AG04450 (cell line): ENCODE results near the gene SBF1. TPM values are rescaled to one million over a fixed set of nuclear protein-coding genes. Genes with fewer than 3 reads are reported as not detected.

Source experiments
- CTCF ChIA-PET: fragments of 300-600, 350-600 bp; formaldehyde crosslinking; extraction: SDS; loops from one replicate; lab custom pipeline; 2022; ENCODE audit warnings: antibody characterized with exemption, inconsistent platforms; lab: Charles Lee
- POLR2A ChIA-PET: fragments of 350-600 bp; formaldehyde crosslinking; extraction: SDS; loops from one replicate; lab custom pipeline; 2021; ENCODE audit warnings: antibody characterized with exemption, inconsistent platforms; lab: Yijun Ruan, JAX
- DNase-seq: peaks from one replicate; pipeline ENCODE4 v3.0.0-alpha.2; 2011; ENCODE audit warnings: low read depth, low spot score
- H3K27ac ChIP-seq: one replicate; pipeline ENCODE4 v1.5.1; 2012; ENCODE audit warnings: low read depth, low read length, control low read depth
- H3K27me3 ChIP-seq: one replicate; pipeline ENCODE4 v1.6.0; 2012; ENCODE audit warnings: low read length; ENCODE audit not compliant: control insufficient read depth, insufficient read depth
- H3K4me3 ChIP-seq: 2 replicates; pipeline ENCODE4 v1.5.1; 2011; ENCODE audit warnings: mild to moderate bottlenecking, low read depth, low read length, control low read depth
- H3K9me3 ChIP-seq: 2 replicates; pipeline ENCODE4 v1.5.1; 2012; ENCODE audit warnings: low read length; ENCODE audit not compliant: control insufficient read depth, insufficient read depth
- polyA plus RNA-seq: library from polyadenylated mRNA; depleted of rRNA; stranded (reverse); fragments of >200 nt; gene quantifications from 2 replicates; pipeline ENCODE4 v1.2.3, GENCODE V29; 2011
- TF ChIP-seq, protein P1 (sequence below): IDR thresholded peaks from 2 replicates; pipeline ENCODE4 v1.5.1; 2011; ENCODE audit warnings: low read depth, low read length, control low read depth, inconsistent platforms

SBF1 gene
- polyA plus RNA-seq, 1 experiment, result 16.4 TPM

- DNase-seq, result no peak
- Histone ChIP-seq H3K4me3 (no peak overlapping the region), H3K27me3 (no peaks in the 10 kb centered on the region), H3K9me3 (no peaks in the 10 kb centered on the region; the same call in 1 of the 2 replicates), H3K27ac (no peak overlapping the region)
- ChIA-PET CTCF (no interaction called here), POLR2A (no interaction called here)
- TF ChIP-seq, protein P1, sequence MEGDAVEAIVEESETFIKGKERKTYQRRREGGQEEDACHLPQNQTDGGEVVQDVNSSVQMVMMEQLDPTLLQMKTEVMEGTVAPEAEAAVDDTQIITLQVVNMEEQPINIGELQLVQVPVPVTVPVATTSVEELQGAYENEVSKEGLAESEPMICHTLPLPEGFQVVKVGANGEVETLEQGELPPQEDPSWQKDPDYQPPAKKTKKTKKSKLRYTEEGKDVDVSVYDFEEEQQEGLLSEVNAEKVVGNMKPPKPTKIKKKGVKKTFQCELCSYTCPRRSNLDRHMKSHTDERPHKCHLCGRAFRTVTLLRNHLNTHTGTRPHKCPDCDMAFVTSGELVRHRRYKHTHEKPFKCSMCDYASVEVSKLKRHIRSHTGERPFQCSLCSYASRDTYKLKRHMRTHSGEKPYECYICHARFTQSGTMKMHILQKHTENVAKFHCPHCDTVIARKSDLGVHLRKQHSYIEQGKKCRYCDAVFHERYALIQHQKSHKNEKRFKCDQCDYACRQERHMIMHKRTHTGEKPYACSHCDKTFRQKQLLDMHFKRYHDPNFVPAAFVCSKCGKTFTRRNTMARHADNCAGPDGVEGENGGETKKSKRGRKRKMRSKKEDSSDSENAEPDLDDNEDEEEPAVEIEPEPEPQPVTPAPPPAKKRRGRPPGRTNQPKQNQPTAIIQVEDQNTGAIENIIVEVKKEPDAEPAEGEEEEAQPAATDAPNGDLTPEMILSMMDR, result no peak
Observed at GRCh38 chr22:50459016-50459415, 15.8 kb downstream of the SBF1 start.

DNA sequence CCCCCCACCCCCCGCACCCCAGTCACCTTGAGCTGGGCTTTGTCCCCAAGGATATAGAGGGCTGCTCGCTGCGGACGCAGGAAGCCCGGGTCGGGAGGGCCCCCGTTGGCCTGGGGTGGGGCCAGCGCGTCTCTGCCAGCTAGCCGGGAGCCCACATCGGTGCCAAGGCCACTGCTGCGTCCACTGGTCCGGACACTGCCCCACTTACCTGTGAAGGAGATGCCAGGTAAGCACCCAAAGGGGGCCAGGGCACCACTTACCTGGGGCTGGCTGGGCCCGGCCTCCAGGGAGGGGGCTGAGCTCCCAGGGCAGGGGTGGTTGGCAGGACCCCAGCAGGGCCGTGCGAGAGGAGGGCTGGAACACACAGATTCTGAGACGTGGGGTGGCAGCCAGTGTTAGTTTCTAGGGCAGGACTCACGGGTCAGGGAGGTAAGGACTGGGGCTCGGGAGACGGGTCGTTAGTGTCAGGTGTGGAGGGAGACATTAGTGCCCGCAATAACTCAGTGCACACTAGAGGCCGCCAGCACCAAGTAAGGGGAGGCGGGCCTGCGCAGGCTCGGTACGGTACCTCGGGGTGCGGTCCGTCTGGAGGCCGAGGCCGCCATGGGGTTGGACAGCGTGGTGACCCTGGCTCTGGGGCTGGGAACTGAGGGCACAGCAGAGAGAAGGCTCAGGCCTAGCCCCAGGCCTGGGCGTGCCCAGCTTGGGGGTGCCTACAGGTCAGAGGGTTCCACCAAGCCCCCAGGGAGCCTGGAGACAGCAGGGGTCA is 18.2 kb downstream of the SBF1 start:
- ChIA-PET POLR2A (no interaction called here), CTCF (no interaction called here)
- no peak for DNase-seq
- no peak overlapping the region for H3K27ac ChIP-seq
- no peaks in the 10 kb centered on the region for H3K27me3 ChIP-seq
- TF ChIP-seq, protein P1, result peak; percentile 25
- no peak overlapping the region for H3K4me3 ChIP-seq
- no peaks in the 10 kb centered on the region; the same call in 1 of the 2 replicates for H3K9me3 ChIP-seq

- no peaks in the 10 kb centered on the region; the same call in 1 of the 2 replicates for H3K9me3 ChIP-seq
- no peak overlapping the region for H3K27ac ChIP-seq
- no peaks in the 10 kb centered on the region for H3K27me3 ChIP-seq
- ChIA-PET CTCF (no interaction called here), POLR2A (no interaction called here)
- no peak for DNase-seq
- TF ChIP-seq, protein P1, result no peak
- no peak overlapping the region for H3K4me3 ChIP-seq
Observed at GRCh38 chr22:50456026-50456425, 18.8 kb downstream of the SBF1 start.

DNA sequence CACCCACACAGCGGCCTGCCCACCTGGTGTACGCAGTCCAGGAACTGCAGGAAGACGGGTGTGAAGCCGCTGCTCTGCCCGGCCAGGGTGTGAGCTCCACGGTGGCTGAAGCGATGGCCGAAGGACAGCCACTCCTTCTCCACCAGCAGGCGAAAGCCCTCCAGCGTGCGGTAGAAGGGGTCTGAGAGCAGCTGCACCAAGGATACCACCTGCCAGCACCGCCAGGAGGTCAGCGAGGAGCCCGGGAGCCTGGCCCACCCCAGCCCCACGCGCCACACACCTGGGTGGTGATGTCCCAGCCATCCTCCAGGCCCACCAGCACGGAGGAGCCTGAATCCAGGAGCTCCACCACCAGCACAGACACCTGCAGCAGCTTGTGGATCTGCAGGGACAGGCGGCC is 19.6 kb downstream of the SBF1 start:
- CTCF ChIA-PET, result no interaction called here
- H3K27me3 ChIP-seq, result no peaks in the 10 kb centered on the region
- POLR2A ChIA-PET, result no interaction called here
- H3K9me3 ChIP-seq, result no peaks in the 10 kb centered on the region; the same call in 1 of the 2 replicates
- H3K4me3 ChIP-seq, result no peak overlapping the region
- TF ChIP-seq, protein P1, result no peak
- H3K27ac ChIP-seq, result no peak overlapping the region
- DNase-seq, result no peak

GRCh38 chr22:50454556-50455075 is 20.2 kb downstream of the SBF1 start:
- TF ChIP-seq, protein P1, result no peak
- POLR2A ChIA-PET, result no interaction called here
- no peaks in the 10 kb centered on the region for H3K27me3 ChIP-seq
- H3K27ac ChIP-seq, result no peak overlapping the region
- no peaks in the 10 kb centered on the region; the same call in 1 of the 2 replicates for H3K9me3 ChIP-seq
- DNase-seq, result no peak
- CTCF ChIA-PET, result interaction anchor here (0.6 kb wide), 1 partner anchor 41 kb away, joined by 4 read pairs; no protein-coding TSS in a partner anchor
- no peak overlapping the region for H3K4me3 ChIP-seq
